Ovary (tissue), 10 donors: ENCODE measurements around the gene COX4I1. TPM values are rescaled to one million over a fixed set of nuclear protein-coding genes. Genes with fewer than 3 reads are reported as not detected.

Source experiments
- DNase-seq, 5 donors: peaks; one replicate each; pipeline ENCODE4 v3.0.0-alpha.2; 2019 to 2020
- H3K27ac ChIP-seq, 2 donors: fragments of 200-600 bp; one replicate each; pipeline versions ENCODE4 v1.5.1 to v1.8.0; 2019 to 2022
- H3K27me3 ChIP-seq: fragments of 200-600 bp; one replicate; pipeline ENCODE4 v1.8.0; 2022
- H3K36me3 ChIP-seq: fragments of 200-600 bp; sonication (generic); one replicate; pipeline ENCODE4 v1.5.1; 2019
- H3K4me1 ChIP-seq: one replicate; pipeline ENCODE4 v1.8.1; 2013; ENCODE audit warnings: mild to moderate bottlenecking, moderate library complexity; ENCODE audit not compliant: insufficient read depth
- H3K4me3 ChIP-seq: fragments of 200-600 bp; sonication (generic); one replicate; pipeline ENCODE4 v1.5.1; 2017
- H3K9me3 ChIP-seq, 2 donors: fragments of 200-600 bp in 1 of 2; sonication (generic) in 1 of 2; one replicate each; pipeline versions ENCODE4 v1.5.1 to v1.8.1; 2013 to 2019; ENCODE audit warnings: mild to moderate bottlenecking in 1 of 2, moderate library complexity in 1 of 2
- CTCF ChIP-seq, 3 donors: fragments of 450-650 bp in 2 of 3; fragments of 200-600 bp in 1 of 3; IDR thresholded peaks; one replicate each; pipeline versions ENCODE4 v1.5.1 to v1.8.0; 2016 to 2022; ENCODE audit warnings: antibody characterized with exemption in 3 of 3, mild to moderate bottlenecking in 1 of 3
- EP300 ChIP-seq: sonication (generic); formaldehyde crosslinking; IDR thresholded peaks from one replicate; pipeline ENCODE4 v1.6.1; 2017; ENCODE audit warnings: antibody characterized with exemption
- POLR2A ChIP-seq: fragments of 450-650 bp; IDR thresholded peaks from one replicate; pipeline ENCODE4 v1.6.1; 2017; ENCODE audit warnings: antibody characterized with exemption, mild to moderate bottlenecking, moderate library complexity
- WGBS, 3 donors: extraction: QIAGEN DNeasy Blood & Tissue Kit in 1 of 3; methylation state at CpG; one replicate each; pipeline versions ENCODE4 v1.1.5 to v1.1.7; 2013 to 2017; 5-methylcytosine and 5-hydroxymethylcytosine counted together
- intact Hi-C, 4 donors: fragments of 100-400 bp; cut with DNase I; formaldehyde crosslinking; loops; one replicate each; pipeline versions ENCODE4 v1.11.0 to v1.15.1; 2022 to 2023
- long read RNA-seq, 3 donors: library from polyadenylated mRNA in 2 of 3; unstranded in 2 of 3; transcript quantifications; one replicate each; pipeline ENCODE4 v2.0.0 and lab custom pipeline, GENCODE V29; 2021 to 2026
- polyA plus RNA-seq, 2 donors: library from polyadenylated mRNA; stranded (reverse); fragments of 200-250 nt in 1 of 2; fragments of 350-450 nt in 1 of 2; fragmentation: Illumina TruSeq in 1 of 2; extraction: RNeasy Lipid Tissue Mini Kit (QIAGEN cat#74804) in 1 of 2; gene quantifications; one replicate each; pipeline ENCODE4 v1.2.3, GENCODE V29; 2013 to 2014
- total RNA-seq, 7 donors: library from RNA; depleted of rRNA in 2 of 7; stranded (reverse); fragments of >200 nt in 2 of 7; fragmentation: NEBNext Ultra II Directional in 3 of 7; extraction: Animal tissue kit (Norgen Biotek cat#: 25700) in 3 of 7; gene quantifications; one replicate each; pipeline versions ENCODE4 v1.1.0 to v1.2.4, GENCODE V29; 2016 to 2023
- donor health status: DM: no; HTN: no; CAD: no; lungs with moderate emphysema.
- donor health status: DM: no; HTN: no; CAD: no.
- donor health status: Bipolar disorder and iron deficiency.
- donor health status: DM: yes; HTN: yes; CAD: no.
- donor health status: DM: no; HTN: no; CAD: no.
- donor health status: DM: yes; HTN: yes; CAD: no.

COX4I1 gene
- 100 to 1,000 TPM; 378 to 540 (median 455) TPM for total RNA-seq
- 100 to 1,000 TPM; 484 to 750 TPM for polyA plus RNA-seq
- long read RNA-seq, donor 1, transcript COX4I1-201 (5 exons, 708 nt) = major isoform, 218 of 316 reads
- long read RNA-seq, donor 1, transcript COX4I1-215 (3 exons, 2,271 nt) = minor isoform, 53 of 316 reads
- long read RNA-seq, donor 1, partial matches to known transcripts = 18 of 316 reads
- long read RNA-seq, donor 1, other reads (novel, unspliced or antisense) = 20 of 316 reads
- long read RNA-seq, donor 2, transcript COX4I1-201 (5 exons, 708 nt) = major isoform, 341 of 418 reads
- long read RNA-seq, donor 2, transcript COX4I1-215 (3 exons, 2,271 nt) = minor isoform, 5 of 418 reads
- long read RNA-seq, donor 2, transcript COX4I1-217 (1 exons, 3,946 nt) = minor isoform, 15 of 418 reads
- long read RNA-seq, donor 2, partial matches to known transcripts = 43 of 418 reads
- long read RNA-seq, donor 2, other reads (novel, unspliced or antisense) = 8 of 418 reads
- long read RNA-seq, donor 3, transcript COX4I1-215 (3 exons, 2,271 nt) = minor isoform, 13 of 318 reads
- long read RNA-seq, donor 3, transcript COX4I1-201 (5 exons, 708 nt) = major isoform, 285 of 318 reads
- long read RNA-seq, donor 3, partial matches to known transcripts = 8 of 318 reads
- long read RNA-seq, donor 3, other reads (novel, unspliced or antisense) = 5 of 318 reads

- Histone ChIP-seq H3K27ac (peak within 1 kb of the TSS; percentile 47 to 59), H3K4me1 (peaks cover 11% of the 10 kb centered on the region), H3K9me3 (no peaks in the 10 kb centered on the region), H3K4me3 (peak within 1 kb of the TSS; percentile 87), H3K27me3 (no peaks in the 10 kb centered on the region), H3K36me3 (no peaks in the 10 kb centered on the region)
- peak; percentile 93 to 97 (median 94) for DNase-seq
- WGBS, 3 donors = 0 to 1% (median 1%) methylated on average over 57 to 87 of the region's 87 CpGs
- intact Hi-C loops = no loop called here
- peak; percentile 63 for TF ChIP-seq POLR2A
- TF ChIP-seq EP300 = no peak
- TF ChIP-seq CTCF (IDR thresholded peaks at IDR 0.05) = no peak
Measured at GRCh38 chr16:85799497-85800320, at the start of gene COX4I1, which contains the start of gene EMC8. Gene COX4I1, plus strand, starts transcription at chr16:85799695. Its CDS starts 1,511 bp downstream, at chr16:85801206. Gene EMC8, minus strand, starts transcription at chr16:85799544. Its CDS starts 249 bp downstream, at chr16:85799295.

- H3K27me3 ChIP-seq = no peaks in the 10 kb centered on the region
- no peaks in the 10 kb centered on the region for H3K36me3 ChIP-seq
- H3K9me3 ChIP-seq = no peaks in the 10 kb centered on the region
- peaks cover 5% of the 10 kb centered on the region for H3K4me1 ChIP-seq
- peak overlapping the region; percentile 37 for H3K4me3 ChIP-seq
- WGBS, 3 donors = 25 to 36% (median 34%) methylated on average over 12 to 14 of the region's 14 CpGs
- intact Hi-C loops = no loop called here
- no peak for DNase-seq
- no peak overlapping the region for H3K27ac ChIP-seq
- TF ChIP-seq EP300 = no peak
- no peak for TF ChIP-seq POLR2A
- TF ChIP-seq CTCF (IDR thresholded peaks at IDR 0.05) = no peak
Measured at GRCh38 chr16:85749771-85750145, 49.7 kb upstream of the COX4I1 start.

GRCh38 chr16:85750146-85750826 is 49.2 kb upstream of the COX4I1 start:
- TF ChIP-seq CTCF (IDR thresholded peaks at IDR 0.05) (no peak), EP300 (no peak), POLR2A (no peak)

More at GRCh38 chr16:85750146-85750826, 49.2 kb upstream of the COX4I1 start:
- no peaks in the 10 kb centered on the region for H3K9me3 ChIP-seq
- H3K27ac ChIP-seq = no peak overlapping the region
- no peaks in the 10 kb centered on the region for H3K27me3 ChIP-seq
- peaks cover 5% of the 10 kb centered on the region for H3K4me1 ChIP-seq
- 1 to 2% (median 2%) methylated on average over 20 to 51 of the region's 51 CpGs for WGBS, 3 donors
- DNase-seq = peak in 4 of 5 donors; percentile 20 to 66 (median 49)
- H3K36me3 ChIP-seq = no peaks in the 10 kb centered on the region
- H3K4me3 ChIP-seq = peak overlapping the region; percentile 37
- intact Hi-C loops = no loop called here
